CD4-positive, alpha-beta T cell treated with Interleukin-10 for 1 hour (primary cell): ENCODE measurements around the gene GJD4.

Experiments
- DNase-seq: peaks from one replicate; pipeline ENCODE4 v3.0.0-alpha.2; 2020

GJD4 gene

DNA sequence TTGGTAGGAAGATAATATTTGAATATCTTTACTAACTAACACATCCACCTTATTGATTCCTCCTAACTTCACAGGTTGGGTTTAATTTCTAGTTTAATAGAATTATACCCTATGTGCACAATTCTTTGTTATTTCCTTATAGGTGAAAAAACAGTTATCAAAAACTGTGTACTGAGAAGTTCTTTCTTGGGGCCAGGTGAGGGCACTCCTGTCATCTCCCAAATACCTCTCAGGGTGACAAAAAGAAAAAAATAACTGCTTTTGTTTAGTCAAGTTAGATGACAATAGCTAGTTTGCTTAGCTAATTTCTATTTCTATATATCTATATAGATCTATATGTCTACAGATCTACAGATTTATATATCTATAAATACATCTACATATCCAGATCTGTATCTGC is 26.9 kb downstream of the GJD4 start:
- DNase-seq: no peak

DNA sequence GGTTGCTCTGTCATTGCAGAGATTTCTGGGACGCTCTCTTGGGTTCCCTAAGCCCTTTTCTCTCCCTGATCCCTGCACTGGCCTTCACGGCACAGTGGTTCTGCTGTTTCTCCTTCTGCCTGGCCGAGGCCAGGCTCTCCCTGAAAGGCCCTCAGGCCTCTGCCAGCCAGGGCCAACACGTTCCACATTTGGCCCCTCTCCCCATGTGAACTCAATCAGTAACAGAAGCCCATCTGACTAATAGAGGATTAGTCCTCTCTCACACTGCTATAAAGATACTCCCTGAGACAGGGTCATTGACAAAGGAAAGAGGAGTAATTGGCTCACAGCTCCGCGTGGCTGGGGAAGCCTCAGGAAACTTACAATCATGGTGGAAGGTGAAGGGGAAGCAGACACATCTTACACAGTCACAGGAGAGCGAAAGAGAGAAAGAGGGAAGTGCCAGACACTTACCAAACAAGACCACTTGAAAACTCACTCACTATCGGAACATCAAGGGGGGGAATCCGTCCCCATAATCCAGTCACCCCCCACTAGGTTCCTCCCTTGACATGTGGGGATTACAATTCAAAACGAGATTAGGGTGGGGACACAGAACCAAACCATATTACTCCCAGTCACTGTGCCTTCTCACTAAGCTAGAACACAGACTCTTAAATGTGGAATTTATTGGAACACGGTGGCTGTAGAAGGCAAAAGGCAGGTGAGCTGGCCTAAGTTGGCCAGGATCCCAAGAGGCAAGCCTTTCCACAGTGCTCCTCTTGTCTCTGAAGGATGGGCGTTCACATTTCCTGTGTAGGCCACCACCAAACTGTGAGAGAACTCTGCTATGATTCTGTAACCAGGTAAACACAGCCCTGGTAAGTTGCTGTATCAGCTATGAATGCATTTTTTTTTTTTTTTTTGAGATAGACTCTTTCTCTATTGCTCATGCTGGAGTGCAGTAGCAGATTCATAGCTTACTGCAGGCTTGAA is 28.2 kb downstream of the GJD4 start:
- DNase-seq: no peak

DNA sequence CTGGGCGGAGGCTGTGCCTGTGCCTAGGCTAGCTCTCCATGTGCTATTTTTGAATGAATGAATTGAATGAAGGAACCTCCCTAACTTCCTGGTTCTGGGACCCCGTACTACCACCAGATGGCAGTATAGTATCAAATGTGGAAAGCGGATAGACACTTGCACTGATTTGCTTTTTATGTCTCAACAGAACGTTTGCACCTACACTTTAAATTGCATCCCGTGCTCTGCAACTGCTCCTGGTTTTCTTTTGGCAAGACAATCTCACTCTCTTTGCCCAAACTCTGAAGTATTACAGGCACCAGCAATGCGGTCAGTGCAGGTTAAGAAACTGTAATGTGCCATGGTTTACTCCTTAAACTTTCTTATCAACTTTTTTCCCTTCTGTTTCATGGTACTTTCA is 30.4 kb downstream of the GJD4 start:
- peak; percentile 69 for DNase-seq

DNA sequence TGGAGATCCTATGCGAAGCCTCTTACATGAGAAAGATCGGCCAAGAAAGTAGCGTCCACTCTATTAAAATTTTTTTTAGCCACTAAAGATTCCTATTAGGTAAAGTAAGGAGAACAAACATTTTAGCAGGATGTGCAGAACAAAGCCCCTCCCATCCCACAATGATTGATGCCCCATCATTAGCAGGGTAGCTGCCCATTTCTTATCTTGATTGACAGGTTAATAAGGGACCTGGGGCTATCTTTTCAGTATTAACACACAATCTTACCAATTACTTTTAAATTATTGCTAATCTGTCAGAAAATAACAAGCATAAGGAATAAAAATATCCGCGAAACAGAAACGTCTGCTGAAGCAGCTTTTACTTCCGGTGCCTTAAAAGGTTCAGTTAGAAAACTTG is 31.8 kb downstream of the GJD4 start:
- no peak for DNase-seq

DNA sequence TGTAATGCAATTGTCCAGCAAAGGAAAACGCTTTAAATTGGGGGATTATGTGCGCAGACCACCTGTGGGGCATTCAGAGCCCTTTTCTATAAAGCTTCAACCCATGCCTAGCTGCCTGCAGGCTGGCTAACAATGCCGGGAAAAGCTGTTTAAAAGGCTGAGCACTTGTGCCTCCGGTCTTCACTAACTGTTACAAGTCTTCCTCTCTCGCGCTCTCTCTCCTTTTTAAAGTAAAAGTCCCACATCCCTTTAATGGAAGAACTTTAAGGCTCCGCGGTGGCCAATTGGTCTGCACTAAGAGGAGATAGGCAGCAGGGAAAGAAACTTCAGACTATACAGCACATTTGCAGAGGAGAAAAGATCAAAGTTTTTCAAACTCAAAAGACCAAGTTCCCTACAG is 32.3 kb downstream of the GJD4 start:
- DNase-seq: no peak

DNA sequence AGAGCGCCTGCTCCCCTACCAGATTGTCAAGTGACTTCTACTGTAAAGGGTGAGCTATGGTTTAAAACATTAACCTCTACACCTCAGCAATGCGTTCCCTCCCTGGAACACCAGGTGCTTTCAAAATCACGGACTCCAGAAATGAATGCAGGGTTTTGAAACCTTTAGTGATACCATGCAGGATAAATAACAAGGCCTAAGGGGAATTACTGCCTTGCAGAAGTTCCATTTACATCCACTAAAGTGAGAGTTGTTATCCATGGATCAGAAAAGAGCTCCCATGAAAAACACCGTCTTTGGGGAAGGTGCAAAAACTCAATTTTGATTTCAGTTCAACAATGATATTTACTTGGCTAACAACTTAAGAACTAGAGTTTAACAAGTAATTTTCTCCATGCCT is 33.0 kb downstream of the GJD4 start:
- DNase-seq: no peak

DNA sequence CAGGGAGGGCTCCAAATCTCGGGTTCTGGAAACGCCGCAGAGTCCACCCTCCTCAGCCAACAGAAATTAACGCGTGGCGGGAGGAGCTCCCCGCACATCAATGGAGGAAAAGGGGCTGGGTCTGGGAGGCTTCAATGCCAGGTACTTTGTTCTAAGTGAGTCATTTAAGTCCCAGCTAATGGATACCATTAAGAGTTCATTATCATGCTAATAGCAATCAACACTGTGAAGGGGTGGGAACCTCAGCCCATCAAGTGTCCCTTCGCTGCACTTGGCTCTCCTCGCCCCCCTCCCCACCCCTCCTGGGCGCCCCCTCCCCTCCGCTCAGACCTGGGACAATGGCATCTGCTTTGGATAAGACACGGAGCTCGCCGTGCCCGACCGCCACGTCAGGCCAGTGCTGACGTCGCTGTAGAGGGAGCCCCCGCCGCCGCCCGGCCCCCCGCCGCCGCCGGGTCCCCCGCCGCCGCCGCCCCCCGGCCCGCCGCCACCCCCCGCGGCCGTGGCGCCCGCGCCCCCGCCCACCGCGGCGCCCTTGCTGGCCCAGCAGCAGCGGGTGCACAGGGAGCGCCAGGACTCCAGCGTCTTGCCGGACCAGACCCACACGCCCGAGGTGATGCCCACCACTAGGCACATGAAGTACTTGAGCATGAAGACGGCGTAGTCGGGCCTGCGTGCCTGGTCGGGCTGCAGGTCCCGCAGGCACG is 34.0 kb downstream of the GJD4 start:
- no peak for DNase-seq

DNA sequence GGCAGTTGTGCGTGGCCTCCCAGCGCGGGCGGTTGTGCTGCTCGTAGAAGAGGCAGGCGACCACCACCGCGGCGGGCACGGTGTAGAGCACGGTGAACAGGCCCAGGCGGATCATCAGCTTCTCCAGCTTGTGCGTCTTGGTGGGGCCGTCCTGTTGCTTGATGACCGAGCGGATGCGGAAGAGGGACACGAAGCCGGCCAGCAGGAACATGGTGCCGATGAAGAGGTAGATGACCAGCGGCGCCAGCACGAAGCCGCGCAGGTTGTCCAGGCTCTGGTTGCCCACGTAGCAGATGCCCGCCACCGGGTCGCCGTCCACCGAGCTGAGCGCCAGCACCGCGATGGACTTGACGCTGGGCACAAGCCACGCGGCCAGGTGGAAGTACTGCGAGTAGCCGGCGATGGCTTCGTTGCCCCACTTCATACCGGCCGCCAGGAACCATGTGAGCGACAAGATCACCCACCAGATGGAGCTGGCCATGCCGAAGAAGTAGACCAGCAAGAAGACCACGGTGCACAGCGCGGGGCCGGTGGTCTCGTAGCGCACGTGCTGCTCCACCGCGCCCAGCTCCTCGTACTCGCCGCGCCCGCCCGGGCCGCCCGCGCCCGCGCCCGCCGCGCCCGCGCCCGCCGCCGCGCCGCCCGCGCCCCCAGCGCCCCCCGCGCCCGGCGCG is 34.7 kb downstream of the GJD4 start:
- no peak for DNase-seq

DNA sequence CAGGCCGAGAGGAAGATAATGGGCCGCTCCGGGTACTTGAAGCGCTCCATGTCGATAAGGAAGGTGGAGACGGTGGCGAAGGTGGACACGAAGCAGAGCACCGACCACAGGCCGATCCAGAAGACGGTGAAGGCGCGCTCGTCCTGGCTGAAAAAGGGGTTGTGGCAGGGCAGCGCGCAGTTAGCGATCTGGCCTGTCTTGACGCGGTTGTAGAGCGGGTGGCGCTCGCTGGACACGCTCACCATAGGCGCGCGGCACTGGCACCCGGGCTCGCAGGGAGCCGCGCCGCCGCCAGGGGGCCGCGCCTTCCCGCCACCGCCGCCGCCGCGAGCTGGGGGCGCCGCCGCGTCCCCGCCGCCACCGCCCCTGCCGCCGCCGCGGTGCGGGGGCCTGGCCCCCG is 35.3 kb downstream of the GJD4 start:
- DNase-seq: peak; percentile 35

DNA sequence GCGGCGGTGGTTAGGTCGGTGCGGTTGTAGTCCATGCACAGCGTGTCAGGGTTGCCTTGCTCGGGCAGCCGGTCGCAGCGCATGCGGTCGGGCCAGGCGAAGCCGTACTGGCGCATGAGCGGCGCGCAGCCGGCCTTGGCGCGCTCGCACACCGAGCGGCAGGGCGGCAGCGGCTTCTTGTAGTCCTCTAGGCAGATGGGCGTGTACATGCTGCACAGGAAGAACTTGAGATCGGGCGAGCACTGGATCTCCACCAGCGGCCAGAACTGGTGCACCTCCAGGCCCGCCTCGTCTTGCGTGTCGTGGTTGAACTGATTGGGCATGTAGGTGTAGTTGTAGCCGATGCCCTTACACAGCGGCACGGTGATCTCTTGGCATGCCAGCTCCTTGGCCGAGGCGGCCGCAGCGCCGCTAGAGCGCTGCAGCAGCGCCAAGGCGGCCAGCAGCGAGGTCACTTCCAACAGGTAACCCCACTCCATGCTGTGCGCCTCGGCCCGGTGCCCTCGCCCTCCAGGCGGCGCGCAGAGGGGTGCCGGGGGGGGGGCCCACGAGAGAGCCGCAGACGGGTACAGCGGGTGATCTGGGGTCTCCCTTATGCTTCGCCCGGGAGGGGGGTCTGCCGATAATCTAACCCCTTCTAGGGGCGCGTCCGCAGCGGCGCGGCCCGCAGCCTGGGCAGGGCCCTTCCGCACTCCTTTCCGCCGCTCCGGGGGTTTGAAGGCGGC is 36.0 kb downstream of the GJD4 start:
- DNase-seq: peak; percentile 30

DNA sequence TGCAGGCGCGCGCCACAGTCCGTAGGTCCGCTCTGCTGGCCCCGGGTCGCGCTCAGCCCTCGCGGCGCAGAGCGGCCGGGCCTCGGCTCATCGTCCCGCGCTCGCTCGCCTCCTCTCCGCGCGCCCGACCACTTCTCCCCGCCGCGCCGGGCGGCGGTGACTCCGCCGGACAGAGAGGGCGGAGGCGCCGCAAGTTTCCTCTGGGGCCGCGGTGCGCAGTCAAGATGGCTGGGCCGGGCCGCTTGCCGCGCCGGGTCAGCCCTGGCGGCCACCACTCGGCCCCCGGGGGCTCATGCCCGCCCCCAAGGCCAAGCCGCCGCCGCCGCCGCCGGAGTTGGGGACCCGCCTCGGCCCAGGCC is 36.5 kb downstream of the GJD4 start:
- DNase-seq: no peak

DNA sequence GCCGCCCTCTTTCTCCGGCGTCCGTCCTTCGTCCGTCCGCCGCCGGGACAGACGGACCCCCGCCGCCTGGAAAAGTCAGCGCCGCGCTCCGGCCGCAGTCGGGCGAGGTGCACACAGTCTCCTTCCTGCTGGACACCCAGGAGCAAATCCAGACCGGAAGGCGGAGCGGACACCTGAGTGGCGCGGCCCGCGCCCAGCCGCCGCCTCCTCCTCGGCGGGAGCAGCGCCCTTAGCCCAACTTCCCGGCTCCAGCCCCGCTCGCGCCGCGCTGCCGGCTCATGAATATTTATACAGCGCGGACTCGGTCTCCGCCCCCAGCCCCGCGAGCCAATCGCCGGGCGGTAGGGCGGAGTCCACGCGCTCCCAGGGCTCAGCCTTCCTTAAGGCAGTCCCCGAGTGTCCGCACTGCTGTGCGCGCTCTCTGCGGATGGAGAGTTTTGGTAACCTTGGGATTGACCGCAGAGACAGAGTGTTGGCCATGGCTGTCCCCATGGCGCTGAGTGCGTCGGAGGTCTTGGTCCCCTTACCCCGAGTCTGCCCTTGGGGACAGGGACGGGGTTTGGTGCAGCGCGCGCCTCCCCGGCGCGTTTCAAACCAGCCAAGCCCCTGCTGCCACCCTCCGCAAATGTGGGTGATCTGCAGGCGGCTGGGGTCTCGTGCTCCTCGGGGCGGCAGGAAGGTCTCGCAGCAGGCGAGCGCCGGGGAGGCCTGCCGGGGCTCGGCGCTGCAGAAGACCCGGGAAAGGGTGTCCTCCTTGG is 37.1 kb downstream of the GJD4 start, which contains the start of gene FZD8:
Gene FZD8 (minus strand): TSS at position 262 of the 758 bp plus-strand sequence. CDS start 867 bp downstream, outside the sequence.
- DNase-seq: peak; percentile 69

DNA sequence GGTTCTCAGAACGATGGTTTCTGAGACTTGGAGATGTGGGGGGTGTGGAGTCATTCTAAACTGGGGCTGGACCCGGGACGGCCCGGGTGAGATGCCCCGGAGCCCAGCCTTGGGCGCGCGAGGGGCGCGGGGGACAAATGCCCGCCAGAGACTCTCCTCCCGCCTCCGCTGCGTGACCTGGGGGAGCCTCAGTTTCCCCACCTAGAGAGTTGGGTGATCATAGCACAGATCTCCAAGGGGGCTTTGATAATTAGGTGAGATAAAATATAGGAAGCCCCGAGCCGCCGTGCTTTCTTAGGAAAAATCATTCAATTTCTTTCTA is 37.6 kb downstream of the GJD4 start:
- no peak for DNase-seq

DNA sequence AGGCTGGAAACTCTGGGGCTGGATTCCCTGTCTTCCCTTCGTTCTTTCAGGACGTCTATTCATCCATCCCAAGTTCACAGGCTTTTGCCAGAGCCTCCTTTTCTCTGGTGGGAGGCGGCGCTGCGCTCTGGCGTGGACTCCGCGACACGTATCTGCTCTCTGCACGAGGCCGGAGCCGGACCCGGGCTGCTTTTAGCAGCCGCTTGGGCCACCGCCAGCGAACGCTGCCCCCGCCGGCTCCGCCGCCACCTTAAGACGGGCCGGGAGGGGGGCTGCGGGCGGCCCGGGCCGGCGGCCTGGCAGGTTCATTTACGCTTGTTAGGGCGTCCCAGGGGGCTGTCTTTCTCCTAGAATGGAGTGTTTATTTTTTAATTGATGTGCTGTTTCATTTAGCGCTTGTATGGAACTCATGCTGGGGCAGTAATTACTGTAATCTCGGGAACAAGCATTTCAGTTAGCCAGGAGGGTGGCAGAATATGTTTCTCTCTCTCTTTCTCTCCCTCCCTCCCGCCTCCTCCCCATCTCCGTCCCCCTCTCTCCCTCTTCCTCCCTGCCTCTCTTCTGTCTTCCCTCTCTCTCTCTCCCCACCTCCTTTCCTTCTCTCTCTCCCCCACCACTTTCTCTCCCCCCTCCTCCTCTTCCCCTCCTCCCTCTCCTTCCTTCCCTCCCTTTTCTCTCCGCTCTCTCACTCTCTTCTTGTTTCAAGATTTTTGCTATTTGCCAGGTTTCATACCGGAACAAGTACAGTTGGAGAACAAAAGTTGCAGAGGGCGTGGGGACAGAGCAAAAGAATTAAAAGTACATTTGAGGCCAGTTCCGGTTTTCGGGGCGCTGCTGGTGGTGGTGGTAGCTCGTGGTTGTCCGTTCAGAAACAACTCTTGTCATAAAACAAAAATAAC is 38.3 kb downstream of the GJD4 start:
- DNase-seq: no peak

DNA sequence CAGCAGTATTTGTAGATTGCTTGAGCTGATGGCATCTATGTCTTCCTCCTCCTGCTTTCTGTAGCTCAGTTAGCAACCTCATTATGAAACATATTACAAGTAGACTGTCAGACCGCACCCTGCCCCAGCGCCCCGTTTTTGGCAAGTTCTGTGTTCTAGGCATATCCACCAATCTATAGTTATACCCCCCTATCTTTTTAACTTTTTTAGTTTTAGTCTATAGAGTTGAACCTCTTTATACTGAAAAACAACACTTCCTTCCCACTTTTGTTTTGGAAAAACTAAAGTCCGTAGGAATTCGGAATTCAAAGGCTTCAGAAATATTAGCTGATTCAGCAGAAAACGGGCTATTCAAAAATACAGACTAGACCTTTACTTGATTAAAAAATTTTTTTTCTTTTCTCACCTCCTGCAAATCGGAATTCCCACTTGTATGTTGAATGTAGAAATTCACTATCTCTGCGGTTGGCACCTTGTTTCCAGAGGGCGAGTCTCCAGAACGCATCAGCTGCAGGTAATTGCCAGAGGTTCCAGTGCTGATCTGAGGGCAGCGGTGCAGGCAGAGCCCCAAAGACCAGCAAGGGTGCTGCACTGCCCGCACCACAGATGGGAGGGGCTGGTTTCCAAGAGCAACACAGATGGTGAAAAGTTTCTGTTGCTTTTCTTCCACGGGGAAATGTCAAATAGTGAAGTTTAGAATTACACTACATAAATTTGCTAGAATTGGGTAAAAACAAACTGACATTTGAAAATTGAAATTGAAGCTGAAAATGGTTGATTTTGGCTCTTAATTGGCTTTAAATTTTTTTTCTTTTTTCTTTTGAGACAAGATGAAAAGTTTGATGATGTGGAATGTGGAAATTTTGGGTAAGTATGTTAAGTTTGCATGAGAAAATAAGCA is 39.2 kb downstream of the GJD4 start:
- no peak for DNase-seq

DNA sequence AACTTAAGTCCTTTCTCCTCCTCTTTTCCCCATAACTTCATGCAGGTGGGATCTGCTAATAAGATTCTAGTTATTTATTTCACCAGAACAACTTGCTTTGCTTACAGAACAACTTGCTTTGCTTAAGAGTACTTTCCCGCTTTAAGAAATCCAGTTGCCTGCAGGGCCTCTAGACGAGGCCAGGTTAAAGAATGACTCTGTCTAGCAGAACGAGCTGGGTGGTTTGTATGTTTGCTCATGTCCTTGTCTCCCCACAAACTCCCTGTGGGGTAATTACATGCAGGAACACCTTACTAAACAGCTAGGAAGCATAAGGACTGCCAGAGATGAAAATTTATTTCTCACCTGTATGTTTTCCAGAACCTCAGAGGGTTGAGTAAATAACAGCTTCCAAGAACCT is 45.8 kb downstream of the GJD4 start:
- no peak for DNase-seq

DNA sequence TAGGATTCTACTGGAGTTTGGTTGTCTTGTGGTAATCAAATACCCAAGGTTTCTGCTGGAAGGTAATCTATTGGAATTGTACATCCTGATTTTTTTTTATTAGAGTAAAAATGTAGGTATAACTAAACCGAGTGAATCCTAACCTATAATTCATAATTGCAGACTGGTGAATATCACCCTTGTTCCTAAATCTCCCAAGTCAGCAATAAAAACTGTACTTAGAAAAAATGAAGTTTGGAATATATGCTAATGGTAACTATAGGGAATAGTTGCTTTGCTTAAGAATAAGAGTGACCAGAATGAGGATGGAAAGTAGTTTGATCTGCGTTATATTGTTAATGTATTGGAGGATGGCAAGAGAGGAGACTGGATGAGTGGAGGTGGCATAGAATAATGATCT is 47.7 kb downstream of the GJD4 start:
- DNase-seq: no peak

DNA sequence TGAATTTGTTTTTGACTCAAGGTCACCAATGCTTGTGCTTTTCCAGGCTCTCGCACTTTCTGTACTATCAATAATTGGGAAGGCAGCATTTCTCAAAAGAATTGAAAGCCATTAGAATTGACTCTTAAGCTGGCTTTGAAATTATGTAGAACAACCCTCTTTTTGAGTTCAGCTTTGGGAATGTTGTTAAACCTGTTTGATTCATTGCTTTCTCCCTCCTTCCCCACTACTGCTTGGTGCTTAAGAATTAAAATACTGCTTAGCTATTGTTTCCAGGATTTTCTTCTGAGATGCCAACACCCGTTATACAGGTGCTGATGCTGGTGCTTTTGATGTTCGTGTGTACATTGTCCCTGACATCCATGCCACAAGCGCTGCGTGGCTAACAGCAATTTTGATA is 52.5 kb downstream of the GJD4 start:
- no peak for DNase-seq
